GM12891 (cell line): ENCODE data around the gene ZNF738.

ENCODE experiments used
- POLR2A ChIP-seq: IDR thresholded peaks from 2 replicates; pipeline ENCODE4 v1.6.1; 2011; ENCODE audit warnings: low read depth, low read length, control low read depth
- TAF1 ChIP-seq: IDR thresholded peaks from 2 replicates; pipeline ENCODE4 v1.6.1; 2011; ENCODE audit warnings: low read depth, low read length, control low read depth

GRCh38 chr19:21321134-21321533, 37.7 kb upstream of the ZNF738 start:
- TF ChIP-seq POLR2A (no peak), TAF1 (no peak)
